Memory B cell (primary cell): ENCODE measurements around the gene MRPL20.
"Not testable (repeated sequence)": the region's sequence is repeated elsewhere in the genome, so short reads cannot be mapped to it uniquely, and the experiment has no call there.

Source experiments
- ATAC-seq: fragments of 150-1000 bp; cut with Tn5 transposase; 2 replicates; pipeline ENCODE4 v1.10.0; 2021; ENCODE audit warnings: low read depth, mild to moderate bottlenecking, moderate library complexity
- DNase-seq, 2 donors: peaks; one replicate each; pipeline ENCODE4 v3.0.0; 2022; ENCODE audit warnings: low spot score in 2 of 2
- H3K27ac Mint-ChIP-seq: one replicate; pipeline ENCODE4 v1.8.0; 2022; ENCODE audit warnings: mild to moderate bottlenecking, moderate library complexity, mixed read lengths
- H3K27me3 Mint-ChIP-seq: one replicate; pipeline ENCODE4 v1.8.0; 2022; ENCODE audit warnings: mixed read lengths
- H3K36me3 Mint-ChIP-seq: one replicate; pipeline ENCODE4 v1.8.0; 2022; ENCODE audit warnings: mild to moderate bottlenecking, mixed read lengths
- H3K4me1 Mint-ChIP-seq: one replicate; pipeline ENCODE4 v1.8.0; 2022; ENCODE audit warnings: mixed read lengths
- H3K4me3 Mint-ChIP-seq: one replicate; pipeline ENCODE4 v1.8.0; 2022; ENCODE audit warnings: mild to moderate bottlenecking, moderate library complexity, mixed read lengths
- H3K9me3 Mint-ChIP-seq: one replicate; pipeline ENCODE4 v1.8.0; 2022; ENCODE audit warnings: mixed read lengths

MRPL20 gene

DNA sequence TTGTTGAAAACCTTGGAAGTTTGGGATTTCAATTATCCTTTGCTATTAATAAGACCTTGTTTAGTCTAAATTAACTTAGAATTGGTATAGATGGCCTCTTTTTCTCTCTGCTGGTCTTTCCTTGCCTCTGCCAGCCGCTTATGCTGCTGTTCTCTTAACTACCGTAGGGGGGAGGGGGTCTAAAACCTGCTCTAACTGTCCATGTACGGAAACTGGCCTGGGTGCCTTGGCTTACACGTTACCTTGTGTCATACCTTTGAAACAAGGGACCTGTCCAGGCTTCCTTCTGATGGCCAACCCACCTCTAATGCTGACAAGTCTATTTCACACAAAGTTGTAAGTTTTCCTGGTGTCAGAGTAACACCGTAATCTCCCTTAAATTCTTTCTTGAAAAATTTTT, 10.3 kb upstream of the MRPL20 start:
- not testable (repeated sequence) for H3K4me1 Mint-ChIP-seq, H3K27ac Mint-ChIP-seq, DNase-seq, H3K4me3 Mint-ChIP-seq, H3K36me3 Mint-ChIP-seq, ATAC-seq, H3K27me3 Mint-ChIP-seq, H3K9me3 Mint-ChIP-seq

- Mint-ChIP-seq H3K9me3 (peaks cover 2% of the 10 kb centered on the region), H3K27ac (no peak overlapping the region)
Observed at GRCh38 chr1:1415751-1416150, 8.7 kb upstream of the MRPL20 start.

GRCh38 chr1:1412311-1412902, 5.3 kb upstream of the MRPL20 start:
- H3K36me3 Mint-ChIP-seq, H3K9me3 Mint-ChIP-seq, DNase-seq, H3K4me1 Mint-ChIP-seq, H3K4me3 Mint-ChIP-seq, H3K27ac Mint-ChIP-seq, ATAC-seq, H3K27me3 Mint-ChIP-seq: not testable (repeated sequence)

More at GRCh38 chr1:1415751-1416150, 8.7 kb upstream of the MRPL20 start:
- Mint-ChIP-seq H3K4me3 (no peak overlapping the region), H3K4me1 (peaks cover 2% of the 10 kb centered on the region), H3K36me3 (peaks cover 2% of the 10 kb centered on the region), H3K27me3 (peaks cover 4% of the 10 kb centered on the region)
- ATAC-seq (no peak), DNase-seq (no peak)

- Mint-ChIP-seq H3K4me1 (peaks cover 4% of the 10 kb centered on the region), H3K27ac (no peak overlapping the region), H3K9me3 (peaks cover 2% of the 10 kb centered on the region), H3K27me3 (no peaks in the 10 kb centered on the region), H3K4me3 (no peak overlapping the region), H3K36me3 (no peaks in the 10 kb centered on the region)
- no peak for DNase-seq
- ATAC-seq = no peak
Observed at GRCh38 chr1:1411626-1412025, 4.5 kb upstream of the MRPL20 start.

DNA sequence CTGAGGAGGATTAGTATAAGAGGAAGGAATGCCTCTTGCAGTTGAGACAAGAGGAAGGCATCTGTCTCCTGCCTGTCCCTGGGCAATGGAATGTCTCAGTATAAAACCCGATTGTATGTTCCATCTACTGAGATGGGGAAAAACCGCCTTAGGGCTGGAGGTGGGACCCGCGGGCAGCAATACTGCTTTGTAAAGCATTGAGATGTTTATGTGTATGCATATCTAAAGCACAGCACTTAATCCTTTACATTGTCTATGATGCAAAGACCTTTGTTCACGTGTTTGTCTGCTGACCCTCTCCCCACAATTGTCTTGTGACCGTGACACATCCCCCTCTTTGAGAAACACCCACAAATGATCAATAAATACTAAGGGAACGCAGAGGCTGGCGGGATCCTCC, 3.1 kb upstream of the MRPL20 start:
- H3K4me1 Mint-ChIP-seq, ATAC-seq, H3K9me3 Mint-ChIP-seq, H3K27me3 Mint-ChIP-seq, H3K27ac Mint-ChIP-seq, H3K4me3 Mint-ChIP-seq, DNase-seq, H3K36me3 Mint-ChIP-seq: not testable (repeated sequence)

DNA sequence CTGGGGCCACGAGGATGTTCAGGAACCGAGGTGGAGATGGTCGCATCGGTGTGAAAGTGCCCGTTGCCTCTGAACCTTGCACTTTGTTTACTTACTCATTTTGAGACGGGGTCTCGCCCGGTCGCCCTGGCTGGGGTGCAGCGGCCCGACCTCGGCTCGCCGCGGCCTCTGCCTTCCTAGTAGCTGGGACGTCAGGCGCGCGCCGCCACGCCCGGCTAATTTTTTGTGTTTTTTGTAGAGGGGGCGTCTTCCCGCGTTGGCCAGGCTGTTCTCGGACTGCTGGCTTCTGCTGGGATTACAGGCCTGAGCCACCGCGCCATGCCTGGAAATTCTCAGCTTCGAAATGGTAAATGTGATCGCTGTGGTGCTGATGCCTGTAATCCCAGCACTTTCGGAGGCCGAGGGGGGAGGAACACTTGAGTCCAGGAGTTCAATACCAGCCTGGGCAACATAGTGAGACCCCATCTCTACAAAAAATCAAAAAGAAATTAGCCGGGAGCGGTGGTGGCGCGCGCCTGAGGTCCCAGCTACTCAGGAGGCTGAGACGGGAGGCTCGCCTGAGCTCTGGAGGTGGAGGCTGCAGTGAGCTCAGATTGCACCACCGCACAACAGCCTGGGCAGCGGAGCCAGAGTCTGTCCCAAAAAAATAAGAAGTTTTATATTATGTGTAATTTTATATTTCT, 684 bp upstream of the MRPL20 start:
- ATAC-seq (peak; percentile 33), DNase-seq (no peak)
- H3K4me1 Mint-ChIP-seq = peaks cover 16% of the 10 kb centered on the region
- H3K9me3 Mint-ChIP-seq = peaks cover 2% of the 10 kb centered on the region
- peak overlapping the region; percentile 97 for H3K27ac Mint-ChIP-seq
- peaks cover 13% of the 10 kb centered on the region for H3K36me3 Mint-ChIP-seq
- no peaks in the 10 kb centered on the region for H3K27me3 Mint-ChIP-seq
- peak overlapping the region; percentile 82 for H3K4me3 Mint-ChIP-seq

DNA sequence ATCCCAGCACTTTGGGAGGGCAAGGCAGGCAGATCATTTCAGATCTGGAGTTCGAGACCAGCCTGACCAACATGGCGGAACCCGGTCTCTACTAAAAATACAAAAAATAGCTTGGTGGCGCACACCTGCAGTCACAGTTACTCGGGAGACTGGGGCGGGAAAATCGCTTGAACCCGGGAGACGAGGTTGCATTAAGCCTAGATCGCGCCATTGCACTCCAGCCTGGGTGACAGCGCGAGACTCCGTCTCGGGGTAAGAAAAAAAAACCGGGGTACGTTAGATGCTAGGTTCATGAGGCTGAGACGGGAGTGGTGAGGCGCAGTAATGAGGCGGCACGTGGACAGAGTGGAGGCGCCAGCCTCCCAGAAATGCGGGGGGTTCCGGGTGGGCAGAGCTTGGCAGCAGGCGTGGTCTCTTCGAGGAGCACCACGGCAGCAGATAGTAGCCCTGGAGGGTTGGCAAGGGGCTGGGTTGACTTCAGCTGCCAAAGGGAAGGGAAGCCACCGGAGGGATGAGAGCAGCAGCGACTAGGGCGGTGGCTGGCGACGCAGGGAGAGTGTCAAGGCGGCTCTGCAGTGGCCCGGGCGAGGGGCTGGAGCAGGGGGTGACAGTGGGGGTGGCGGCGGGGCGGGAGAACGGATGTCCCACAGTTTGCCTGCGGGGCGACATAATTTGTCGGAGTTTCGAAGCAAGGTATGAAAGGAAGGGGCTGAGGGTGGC, 832 bp downstream of the MRPL20 start:
- ATAC-seq (no peak), DNase-seq (no peak)
- no peaks in the 10 kb centered on the region for H3K9me3 Mint-ChIP-seq
- peak overlapping the region; percentile 97 for H3K27ac Mint-ChIP-seq
- H3K36me3 Mint-ChIP-seq = peaks cover 16% of the 10 kb centered on the region
- H3K4me1 Mint-ChIP-seq = peaks cover 21% of the 10 kb centered on the region
- peak overlapping the region; percentile 92 for H3K4me3 Mint-ChIP-seq
- no peaks in the 10 kb centered on the region for H3K27me3 Mint-ChIP-seq

GRCh38 chr1:1403653-1404052, 3.4 kb downstream of the MRPL20 start:
- DNase-seq (no peak), ATAC-seq (no peak)
- Mint-ChIP-seq H3K4me3 (no peak overlapping the region), H3K9me3 (no peaks in the 10 kb centered on the region), H3K27ac (peak overlapping the region; percentile 78), H3K4me1 (peaks cover 36% of the 10 kb centered on the region), H3K36me3 (peaks cover 16% of the 10 kb centered on the region), H3K27me3 (no peaks in the 10 kb centered on the region)

DNA sequence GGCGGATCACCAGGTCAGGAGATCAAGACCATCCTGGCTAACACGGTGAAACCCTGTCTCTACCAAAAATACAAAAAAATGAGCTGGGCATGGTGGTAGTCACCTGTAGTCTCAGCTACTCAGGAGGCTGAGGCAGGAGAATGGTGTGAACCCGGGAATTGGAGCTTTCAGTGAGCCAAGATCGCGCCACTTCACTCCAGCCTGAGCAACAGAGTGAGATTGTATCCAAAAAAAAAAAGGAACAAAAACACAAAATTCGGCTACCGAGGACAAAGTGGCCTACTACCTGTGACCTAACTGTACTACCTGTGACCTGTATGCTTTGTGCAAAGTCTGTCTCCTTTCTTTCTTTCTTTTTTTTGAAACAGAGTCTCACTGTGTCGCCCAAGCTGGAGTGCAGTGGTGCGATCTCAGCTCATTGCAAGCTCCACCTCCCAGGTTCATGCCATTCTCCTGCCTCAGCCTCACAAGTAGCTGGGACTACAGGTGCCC, 4.1 kb downstream of the MRPL20 start:
- Mint-ChIP-seq H3K36me3 (peaks cover 16% of the 10 kb centered on the region), H3K4me1 (peaks cover 35% of the 10 kb centered on the region)
- not testable (repeated sequence) for DNase-seq, H3K27me3 Mint-ChIP-seq, ATAC-seq, H3K4me3 Mint-ChIP-seq, H3K27ac Mint-ChIP-seq, H3K9me3 Mint-ChIP-seq

GRCh38 chr1:1402072-1402900, 4.8 kb downstream of the MRPL20 start:
- Mint-ChIP-seq H3K36me3 (peaks cover 16% of the 10 kb centered on the region), H3K9me3 (no peaks in the 10 kb centered on the region), H3K4me3 (no peak overlapping the region), H3K4me1 (peaks cover 35% of the 10 kb centered on the region), H3K27me3 (no peaks in the 10 kb centered on the region), H3K27ac (no peak overlapping the region)
- peak in 1 of 2 donors; percentile 21 for DNase-seq
- no peak for ATAC-seq

- no peak overlapping the region for H3K27ac Mint-ChIP-seq
- peaks cover 16% of the 10 kb centered on the region for H3K36me3 Mint-ChIP-seq
- ATAC-seq = no peak
- H3K4me1 Mint-ChIP-seq = peaks cover 35% of the 10 kb centered on the region
- DNase-seq = no peak
- no peaks in the 10 kb centered on the region for H3K9me3 Mint-ChIP-seq
- no peak overlapping the region for H3K4me3 Mint-ChIP-seq
- no peaks in the 10 kb centered on the region for H3K27me3 Mint-ChIP-seq
Observed at GRCh38 chr1:1401457-1402010, 5.6 kb downstream of the MRPL20 start.

GRCh38 chr1:1400576-1401456, 6.3 kb downstream of the MRPL20 start:
- Mint-ChIP-seq H3K36me3 (peaks cover 14% of the 10 kb centered on the region), H3K4me1 (peaks cover 32% of the 10 kb centered on the region)
- ATAC-seq = no peak

More at GRCh38 chr1:1400576-1401456, 6.3 kb downstream of the MRPL20 start:
- Mint-ChIP-seq H3K27ac (no peak overlapping the region), H3K9me3 (no peaks in the 10 kb centered on the region), H3K4me3 (peak overlapping the region; percentile 92), H3K27me3 (no peaks in the 10 kb centered on the region)
- no peak for DNase-seq
